ENCODE data around the gene SLC30A2.

DNA sequence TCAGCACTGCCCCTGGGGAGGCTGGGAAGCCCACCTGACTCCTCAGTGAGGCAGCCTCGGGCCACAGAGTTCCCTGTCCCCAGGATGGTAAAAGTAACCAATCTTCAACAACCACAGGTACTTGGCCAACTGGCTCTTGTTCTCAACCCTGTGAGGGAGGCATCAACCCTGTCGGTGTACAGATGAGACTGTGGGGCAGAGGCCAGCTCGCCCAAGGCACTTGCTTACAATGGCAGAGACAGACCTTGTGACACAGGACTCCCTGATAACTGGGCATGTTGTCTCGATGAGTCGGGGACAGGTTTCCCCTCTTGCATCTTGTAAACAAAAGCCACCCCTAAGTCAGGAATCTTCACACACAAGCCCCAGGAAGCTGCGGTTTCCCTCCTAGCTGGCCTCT, 8.0 kb downstream of the SLC30A2 start:
- no peak for TF ChIP-seq POLR2AphosphoS5 (IDR thresholded peaks at IDR 0.05)
- TF ChIP-seq, protein P1, sequence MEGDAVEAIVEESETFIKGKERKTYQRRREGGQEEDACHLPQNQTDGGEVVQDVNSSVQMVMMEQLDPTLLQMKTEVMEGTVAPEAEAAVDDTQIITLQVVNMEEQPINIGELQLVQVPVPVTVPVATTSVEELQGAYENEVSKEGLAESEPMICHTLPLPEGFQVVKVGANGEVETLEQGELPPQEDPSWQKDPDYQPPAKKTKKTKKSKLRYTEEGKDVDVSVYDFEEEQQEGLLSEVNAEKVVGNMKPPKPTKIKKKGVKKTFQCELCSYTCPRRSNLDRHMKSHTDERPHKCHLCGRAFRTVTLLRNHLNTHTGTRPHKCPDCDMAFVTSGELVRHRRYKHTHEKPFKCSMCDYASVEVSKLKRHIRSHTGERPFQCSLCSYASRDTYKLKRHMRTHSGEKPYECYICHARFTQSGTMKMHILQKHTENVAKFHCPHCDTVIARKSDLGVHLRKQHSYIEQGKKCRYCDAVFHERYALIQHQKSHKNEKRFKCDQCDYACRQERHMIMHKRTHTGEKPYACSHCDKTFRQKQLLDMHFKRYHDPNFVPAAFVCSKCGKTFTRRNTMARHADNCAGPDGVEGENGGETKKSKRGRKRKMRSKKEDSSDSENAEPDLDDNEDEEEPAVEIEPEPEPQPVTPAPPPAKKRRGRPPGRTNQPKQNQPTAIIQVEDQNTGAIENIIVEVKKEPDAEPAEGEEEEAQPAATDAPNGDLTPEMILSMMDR (IDR thresholded peaks at IDR 0.05), result no peak
- TF ChIP-seq POLR2A (IDR thresholded peaks at IDR 0.05), result no peak
